Astrocyte (in vitro differentiated cells and primary cell): ENCODE measurements around the gene GLB1L2.

Source experiments
- CTCF ChIP-seq: IDR thresholded peaks from 2 replicates; pipeline ENCODE4 v1.5.1; 2011; ENCODE audit warnings: low read depth, mild to moderate bottlenecking, inconsistent platforms, low read length, moderate library complexity; ENCODE audit not compliant: insufficient read depth
- EZH2 ChIP-seq: IDR thresholded peaks from 2 replicates; pipeline ENCODE4 v1.6.1; 2012; ENCODE audit warnings: mild to moderate bottlenecking, low read length, inconsistent platforms; ENCODE audit not compliant: insufficient read depth

- TF ChIP-seq CTCF (no peak), EZH2 (no peak)
Observed at GRCh38 chr11:134407923-134408322, 76.1 kb downstream of the GLB1L2 start.
